PFSK-1 (cell line): ENCODE measurements around the gene PSRC1.

Experiments
- FOXP2 ChIP-seq: optimal IDR thresholded peaks from 2 replicates; pipeline ENCODE3; 2011; ENCODE audit warnings: borderline replicate concordance, control low read depth, inconsistent platforms; ENCODE audit not compliant: insufficient read depth; ENCODE audit errors: extremely low read length, extremely low read depth
- POLR2AphosphoS5 ChIP-seq: IDR thresholded peaks from 2 replicates; pipeline ENCODE4 v1.6.1; 2012; ENCODE audit warnings: low read depth, mild to moderate bottlenecking, control low read depth, low read length, moderate library complexity
- REST ChIP-seq, 2 experiments: IDR thresholded peaks; 2 replicates each; pipeline versions ENCODE4 v1.6.1 to v1.8.0; 2011 to 2012; ENCODE audit warnings: low read depth in 2 of 2, low read length in 2 of 2, control low read depth in 1 of 2, inconsistent platforms in 1 of 2, mild to moderate bottlenecking in 1 of 2, moderate library complexity in 1 of 2; ENCODE audit not compliant: insufficient read depth in 1 of 2
- SIN3A ChIP-seq: IDR thresholded peaks from 2 replicates; pipeline ENCODE4 v1.6.1; 2012; ENCODE audit warnings: mild to moderate bottlenecking, low read length, moderate library complexity, borderline replicate concordance; ENCODE audit not compliant: insufficient read depth

GRCh38 chr1:109293026-109293425 is 10.1 kb upstream of the PSRC1 start:
- no peak for TF ChIP-seq POLR2AphosphoS5
- no peak for TF ChIP-seq SIN3A
- no peak for TF ChIP-seq REST (IDR thresholded peaks at IDR 0.05; ENCODE audit: insufficient read depth in 1 of 2, low read depth in 2 of 2, low read length in 2 of 2)
- TF ChIP-seq FOXP2: no peak
